ENCODE results near the gene ITGA6. TPM values are rescaled to one million over a fixed set of nuclear protein-coding genes. Genes with fewer than 3 reads are reported as not detected.

Gene ITGA6
- polyA plus RNA-seq (ENCODE audit: insufficient read length) = 84.2 TPM

- DNase-seq (ENCODE audit: low read depth) = no peak
Measured at GRCh38 chr2:172427256-172427989, at the start of gene ITGA6. TSS of gene ITGA6 (plus strand) at chr2:172427586.

- DNase-seq (ENCODE audit: low read depth) = no peak
Measured at GRCh38 chr2:172380436-172381274, 46.7 kb upstream of the ITGA6 start.

- DNase-seq (ENCODE audit: low read depth) = no peak
Measured at GRCh38 chr2:172381275-172382027, 45.9 kb upstream of the ITGA6 start.

DNA sequence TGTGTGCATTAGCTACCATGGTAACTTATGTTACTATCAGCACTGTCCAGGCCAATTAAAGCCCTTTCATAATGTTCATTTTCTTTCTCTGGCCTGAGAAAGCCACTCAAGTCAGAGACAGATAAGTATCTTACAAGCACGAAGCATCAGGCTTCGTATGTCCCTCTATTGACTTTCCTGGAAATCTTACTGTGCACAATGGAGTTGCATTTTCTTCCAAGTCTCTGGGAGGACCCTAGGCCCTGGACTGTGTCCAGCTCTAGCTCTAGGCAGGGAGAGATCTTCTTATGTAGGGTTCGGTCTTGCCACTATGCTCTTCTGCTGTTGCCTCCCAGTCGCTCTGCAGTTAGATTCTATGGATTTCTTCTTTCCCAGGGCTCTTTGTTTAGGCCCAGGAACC lies 40.0 kb upstream of the ITGA6 start:
- no peak for DNase-seq (ENCODE audit: low read depth)

DNA sequence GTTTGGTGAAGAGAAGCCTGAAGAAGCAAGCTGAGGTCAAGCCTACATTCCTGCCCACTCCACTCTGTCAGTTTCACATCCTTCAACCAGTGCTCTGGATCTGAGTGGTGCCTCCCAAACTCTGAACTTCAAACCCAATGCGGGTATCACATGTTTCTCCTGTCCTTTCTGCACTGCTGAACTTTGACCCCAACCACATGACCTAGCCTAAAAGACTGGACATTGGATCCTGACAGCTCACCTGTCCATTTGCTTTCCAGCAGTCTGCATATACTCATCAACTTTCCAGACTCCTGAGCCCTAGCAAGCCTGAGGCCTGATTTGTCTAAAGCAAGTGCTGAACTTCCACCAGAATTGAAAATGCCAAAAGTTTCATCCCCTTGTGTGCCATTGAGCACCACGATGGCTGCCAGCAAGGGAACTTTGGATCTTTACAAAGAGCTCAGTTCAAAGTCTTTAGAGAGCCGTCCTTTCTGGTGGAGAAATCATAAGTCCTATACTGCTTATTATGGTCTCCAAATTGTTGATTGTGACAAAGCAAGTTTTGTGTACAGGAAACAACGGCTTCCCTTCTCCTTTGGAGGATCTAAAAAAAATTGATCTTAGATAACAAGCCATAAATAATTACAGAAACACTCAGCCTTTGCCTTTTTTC lies 37.6 kb upstream of the ITGA6 start:
- DNase-seq (ENCODE audit: low read depth) = no peak

DNA sequence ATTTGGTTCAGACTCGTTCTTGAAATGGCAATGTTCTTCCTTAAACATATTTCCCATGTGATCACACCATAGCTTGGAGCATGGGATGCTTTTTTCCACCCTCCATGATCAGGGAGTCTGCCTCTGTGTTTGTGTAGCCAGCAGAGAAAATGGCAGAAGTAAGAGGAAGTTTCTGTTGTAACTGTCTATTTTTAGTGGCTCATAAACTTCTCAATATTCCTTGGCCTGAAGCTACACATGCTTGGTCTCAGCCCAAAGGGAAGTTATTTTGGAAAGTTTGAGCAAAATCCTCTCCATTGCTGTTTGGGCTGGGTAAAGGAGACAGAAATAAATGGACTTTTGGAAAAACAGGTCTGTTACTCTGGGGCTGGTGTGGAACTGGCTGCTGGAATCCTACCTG lies 33.4 kb upstream of the ITGA6 start:
- DNase-seq (ENCODE audit: low read depth) = peak; percentile 77

- no peak for DNase-seq (ENCODE audit: low read depth)
Measured at GRCh38 chr2:172395503-172395902, 31.9 kb upstream of the ITGA6 start.

- DNase-seq (ENCODE audit: low read depth) = no peak
Measured at GRCh38 chr2:172397148-172397834, 30.1 kb upstream of the ITGA6 start.

DNA sequence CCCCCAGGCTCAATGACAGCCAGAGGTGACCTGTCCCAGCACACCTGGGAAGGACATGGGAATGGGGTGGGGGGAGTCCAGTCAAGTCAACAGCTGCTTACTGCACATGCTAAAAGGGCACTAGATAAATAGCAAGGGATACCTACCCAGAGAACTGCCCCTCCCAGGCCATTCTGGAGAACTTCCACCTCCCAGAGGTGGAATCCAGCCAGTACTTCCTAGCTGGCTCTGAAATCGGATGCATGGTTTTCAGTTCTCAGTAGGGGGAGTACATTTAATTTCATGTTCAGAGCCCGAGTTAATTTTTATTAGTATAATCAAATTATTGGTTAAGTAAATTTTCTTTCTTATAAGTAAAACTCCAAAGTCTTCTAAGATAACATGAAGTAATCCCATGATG lies 28.9 kb upstream of the ITGA6 start:
- DNase-seq (ENCODE audit: low read depth) = no peak

DNA sequence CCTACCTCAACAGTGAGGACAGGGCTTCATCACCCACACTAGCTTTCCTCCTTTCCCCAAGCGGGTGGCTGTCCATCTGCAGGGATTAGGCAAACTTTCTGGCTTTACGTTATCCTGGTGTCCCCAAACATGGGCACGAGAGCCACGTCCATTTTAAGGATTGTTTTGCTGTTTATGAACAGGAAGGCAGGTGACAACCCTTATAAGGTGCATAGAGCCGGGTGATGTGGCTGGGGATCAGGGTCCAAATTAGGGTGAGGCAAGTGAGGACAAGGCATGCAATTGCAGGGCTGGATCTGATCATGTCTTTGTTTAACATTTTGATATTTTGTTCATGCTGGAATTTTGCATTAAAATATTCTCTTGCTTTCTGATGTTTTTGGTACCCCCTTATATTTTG lies 27.6 kb upstream of the ITGA6 start:
- no peak for DNase-seq (ENCODE audit: low read depth)

DNA sequence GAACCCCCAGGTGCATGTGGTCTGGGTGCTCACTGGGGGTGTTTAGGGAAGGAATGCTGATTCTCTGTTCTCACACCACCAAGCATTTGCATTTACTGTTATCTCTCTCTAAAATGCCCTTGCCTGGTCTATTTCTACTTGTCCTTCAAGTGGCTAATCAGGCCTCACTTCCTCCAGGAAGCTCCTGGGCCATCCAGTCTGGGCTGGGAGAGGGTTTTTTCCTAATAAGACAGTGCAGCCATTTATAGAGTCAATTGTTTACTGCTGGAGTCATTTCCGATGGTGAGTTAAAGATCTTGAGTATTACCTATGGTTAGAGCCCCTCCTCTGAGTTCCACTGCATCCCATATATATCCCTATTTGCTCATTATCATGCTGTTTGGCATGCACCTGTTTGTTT lies 25.2 kb upstream of the ITGA6 start:
- DNase-seq (ENCODE audit: low read depth) = no peak

GRCh38 chr2:172403402-172403801 lies 24.0 kb upstream of the ITGA6 start:
- no peak for DNase-seq (ENCODE audit: low read depth)

GRCh38 chr2:172403881-172404468 lies 23.4 kb upstream of the ITGA6 start:
- DNase-seq (ENCODE audit: low read depth) = no peak

DNA sequence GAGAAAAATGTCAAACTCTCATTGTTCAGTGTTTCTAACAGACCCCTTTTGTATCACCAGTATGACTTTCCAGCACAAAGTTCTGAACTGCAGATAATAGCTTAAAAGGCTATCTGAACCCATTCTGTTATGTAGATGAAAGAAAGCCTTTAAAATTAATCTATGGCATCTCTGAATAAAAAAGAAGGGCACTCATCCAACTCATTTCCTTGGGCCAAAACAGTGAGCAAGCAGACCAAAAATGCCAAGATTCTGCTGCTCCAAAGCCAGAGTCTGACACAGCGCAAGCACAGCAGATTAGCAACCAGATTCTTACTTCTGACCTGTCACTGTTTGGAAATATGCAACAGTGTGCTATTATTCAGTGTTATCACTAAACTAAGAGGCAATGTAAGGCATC lies 22.6 kb upstream of the ITGA6 start:
- DNase-seq (ENCODE audit: low read depth) = no peak

DNA sequence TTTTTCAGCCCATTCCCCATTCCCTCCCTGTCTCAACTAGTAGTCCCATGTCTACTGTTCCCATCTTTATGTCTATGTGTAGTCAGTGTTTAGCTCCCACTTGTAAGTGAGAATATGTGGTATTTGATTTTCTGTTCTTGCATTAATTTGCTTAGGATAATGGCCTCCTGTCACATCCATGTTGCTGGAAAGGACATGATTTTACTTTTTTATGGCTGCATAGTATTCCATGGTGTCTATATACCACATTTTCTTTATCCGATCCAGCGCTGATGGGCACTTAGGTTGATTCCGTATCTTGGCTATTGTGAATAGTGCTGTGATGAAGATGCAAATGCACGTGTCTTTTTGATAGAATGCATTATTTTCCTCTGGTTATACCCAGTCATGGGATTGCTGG lies 21.7 kb upstream of the ITGA6 start:
- no peak for DNase-seq (ENCODE audit: low read depth)

DNA sequence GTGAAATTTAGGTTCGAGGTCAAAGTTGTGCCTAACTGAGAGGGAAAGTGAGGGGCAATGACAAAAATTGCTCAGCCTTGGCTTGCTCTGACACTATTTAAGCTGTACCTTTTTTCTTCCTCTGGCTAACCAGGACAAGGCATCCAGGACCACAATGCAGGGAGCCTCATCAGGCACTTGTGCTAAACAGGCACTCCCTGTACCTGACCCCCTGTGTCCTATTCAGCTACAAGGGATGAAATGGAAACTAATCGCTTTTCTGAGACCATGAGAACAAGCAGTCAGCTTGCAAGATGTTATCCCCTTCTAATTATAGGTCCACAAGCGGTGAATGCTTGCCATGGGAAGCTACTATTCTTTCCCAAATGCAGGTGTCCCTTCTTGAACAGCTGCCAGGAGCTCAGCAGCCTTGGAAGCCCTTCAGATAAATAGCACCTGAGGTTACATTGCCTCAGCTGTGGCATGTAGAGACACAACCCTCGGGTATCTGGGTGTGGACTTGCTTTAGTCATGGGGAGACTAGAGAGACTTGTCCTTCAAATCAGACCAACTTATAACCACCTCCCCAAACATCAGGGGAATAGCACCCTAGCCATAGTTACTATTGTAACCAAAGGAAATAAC lies 19.1 kb upstream of the ITGA6 start:
- no peak for DNase-seq (ENCODE audit: low read depth)

DNA sequence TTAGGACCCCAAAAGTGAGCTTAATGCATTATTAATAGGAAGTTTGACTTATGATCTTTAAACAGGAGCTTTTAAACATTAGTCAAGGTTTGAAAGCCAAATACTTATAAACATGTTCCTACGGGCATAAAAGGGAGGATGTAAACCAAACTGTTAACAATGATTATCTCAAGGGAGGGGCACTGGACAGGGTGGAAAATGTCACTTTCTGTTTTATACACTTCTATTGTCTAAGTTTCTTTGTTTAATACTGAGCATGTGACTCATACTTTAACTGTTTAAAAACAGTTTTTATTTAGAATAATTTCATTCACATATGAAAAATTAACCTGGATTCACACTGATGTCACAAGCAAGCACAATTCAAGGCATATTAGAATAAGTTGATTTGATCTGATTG lies 18.3 kb upstream of the ITGA6 start:
- no peak for DNase-seq (ENCODE audit: low read depth)

- DNase-seq (ENCODE audit: low read depth) = no peak
Measured at GRCh38 chr2:172412984-172413492, 14.3 kb upstream of the ITGA6 start.

DNA sequence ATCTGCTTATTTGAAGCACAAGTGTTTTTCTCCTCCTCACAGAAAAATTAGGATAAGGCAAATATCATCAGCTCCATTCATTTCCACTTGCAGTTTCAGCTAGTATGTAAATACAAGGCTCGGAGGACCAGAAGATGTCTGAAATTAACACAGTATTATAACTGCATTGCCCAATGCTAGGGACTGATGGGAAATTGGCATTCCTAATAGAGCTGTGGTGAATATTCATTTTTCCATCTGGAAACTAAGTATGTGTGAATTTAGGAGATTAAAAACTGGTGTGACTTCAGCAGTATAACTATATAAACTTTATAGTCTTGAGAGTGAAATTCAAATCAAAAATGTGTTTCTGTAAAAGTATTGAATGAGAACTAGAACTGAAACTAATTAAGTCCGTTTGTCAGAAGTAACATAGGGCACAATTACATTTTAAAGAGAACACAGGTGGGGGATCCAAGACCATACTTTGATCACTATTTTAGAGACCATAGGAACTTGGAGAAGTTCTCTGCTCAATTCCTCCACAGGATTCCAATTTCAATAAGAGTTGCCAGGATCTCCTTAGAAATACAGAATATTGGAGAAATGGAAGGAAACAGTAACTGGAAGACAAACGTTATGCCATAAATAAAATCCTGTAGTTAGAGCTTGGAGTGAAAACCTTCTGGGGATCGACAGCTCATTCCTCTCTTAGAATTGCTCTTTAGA lies 12.1 kb upstream of the ITGA6 start:
- no peak for DNase-seq (ENCODE audit: low read depth)

- no peak for DNase-seq (ENCODE audit: low read depth)
Measured at GRCh38 chr2:172415865-172416183, 11.6 kb upstream of the ITGA6 start.
